Uterus (tissue), 2 donors: ENCODE measurements around the gene CDCA5.

Experiments
- POLR2A ChIP-seq, 2 donors: fragments of 450-650 bp; IDR thresholded peaks; one replicate each; pipeline ENCODE4 v1.6.1; 2016; ENCODE audit warnings: antibody characterized with exemption in 2 of 2, mild to moderate bottlenecking in 1 of 2, moderate library complexity in 1 of 2
- TF ChIP-seq, protein P1 (sequence below), 4 experiments: fragments of 200-600 bp in 2 of 4; fragments of 450-650 bp in 2 of 4; sonication (generic) in 2 of 4; IDR thresholded peaks; one replicate each; pipeline ENCODE4 v1.5.1; 2016 to 2019; ENCODE audit warnings: antibody characterized with exemption in 4 of 4, mild to moderate bottlenecking in 2 of 4, moderate library complexity in 1 of 4

DNA sequence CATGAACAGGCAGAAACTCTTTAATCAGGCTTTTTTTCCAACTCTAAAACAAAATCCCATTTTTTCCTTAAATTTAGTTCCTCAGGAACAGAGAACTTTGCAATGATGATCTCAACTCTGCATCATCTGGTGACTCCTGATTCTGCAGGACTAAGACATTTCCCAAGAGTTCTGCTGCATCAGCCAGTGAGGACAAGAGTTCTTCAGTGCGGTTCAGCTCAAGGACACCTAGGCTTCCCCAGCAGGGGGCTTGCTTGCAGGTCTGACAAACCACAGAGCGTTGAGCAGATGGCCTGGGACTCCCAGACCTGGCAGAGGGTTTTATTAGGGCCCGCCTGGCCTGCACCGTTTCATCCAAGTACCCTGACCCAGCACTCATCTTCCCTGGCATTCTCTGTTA lies 6.4 kb downstream of the CDCA5 start:
- TF ChIP-seq, protein P1, sequence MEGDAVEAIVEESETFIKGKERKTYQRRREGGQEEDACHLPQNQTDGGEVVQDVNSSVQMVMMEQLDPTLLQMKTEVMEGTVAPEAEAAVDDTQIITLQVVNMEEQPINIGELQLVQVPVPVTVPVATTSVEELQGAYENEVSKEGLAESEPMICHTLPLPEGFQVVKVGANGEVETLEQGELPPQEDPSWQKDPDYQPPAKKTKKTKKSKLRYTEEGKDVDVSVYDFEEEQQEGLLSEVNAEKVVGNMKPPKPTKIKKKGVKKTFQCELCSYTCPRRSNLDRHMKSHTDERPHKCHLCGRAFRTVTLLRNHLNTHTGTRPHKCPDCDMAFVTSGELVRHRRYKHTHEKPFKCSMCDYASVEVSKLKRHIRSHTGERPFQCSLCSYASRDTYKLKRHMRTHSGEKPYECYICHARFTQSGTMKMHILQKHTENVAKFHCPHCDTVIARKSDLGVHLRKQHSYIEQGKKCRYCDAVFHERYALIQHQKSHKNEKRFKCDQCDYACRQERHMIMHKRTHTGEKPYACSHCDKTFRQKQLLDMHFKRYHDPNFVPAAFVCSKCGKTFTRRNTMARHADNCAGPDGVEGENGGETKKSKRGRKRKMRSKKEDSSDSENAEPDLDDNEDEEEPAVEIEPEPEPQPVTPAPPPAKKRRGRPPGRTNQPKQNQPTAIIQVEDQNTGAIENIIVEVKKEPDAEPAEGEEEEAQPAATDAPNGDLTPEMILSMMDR (IDR thresholded peaks at IDR 0.05), result no peak
- TF ChIP-seq POLR2A (IDR thresholded peaks at IDR 0.05), result no peak
